ENCODE data around the gene PRKAR1B. TPM values are rescaled to one million over a fixed set of nuclear protein-coding genes. Genes with fewer than 3 reads are reported as not detected.

PRKAR1B gene
- total RNA-seq, 1 donor from 2014 or later: 14.2 TPM

- Histone ChIP-seq H3K27me3 (ENCODE audit: low read depth) (no peaks in the 10 kb centered on the region), H3K9me3 (replicated peaks) (no peaks in the 10 kb centered on the region), H3K27ac (replicated peaks) (no peak overlapping the region), H3K4me1 (peaks cover 29% of the 10 kb centered on the region), H3K4me3 (no peak overlapping the region), H3K36me3 (peaks cover 44% of the 10 kb centered on the region)
- intact Hi-C loops (cut with micrococcal nuclease): no loop called here
- no peak for TF ChIP-seq CTCF (IDR thresholded peaks at IDR 0.05; ENCODE audit: borderline replicate concordance)
- DNase-seq: peak; percentile 5
Measured at GRCh38 chr7:505171-505570, 221.9 kb downstream of the PRKAR1B start.

DNA sequence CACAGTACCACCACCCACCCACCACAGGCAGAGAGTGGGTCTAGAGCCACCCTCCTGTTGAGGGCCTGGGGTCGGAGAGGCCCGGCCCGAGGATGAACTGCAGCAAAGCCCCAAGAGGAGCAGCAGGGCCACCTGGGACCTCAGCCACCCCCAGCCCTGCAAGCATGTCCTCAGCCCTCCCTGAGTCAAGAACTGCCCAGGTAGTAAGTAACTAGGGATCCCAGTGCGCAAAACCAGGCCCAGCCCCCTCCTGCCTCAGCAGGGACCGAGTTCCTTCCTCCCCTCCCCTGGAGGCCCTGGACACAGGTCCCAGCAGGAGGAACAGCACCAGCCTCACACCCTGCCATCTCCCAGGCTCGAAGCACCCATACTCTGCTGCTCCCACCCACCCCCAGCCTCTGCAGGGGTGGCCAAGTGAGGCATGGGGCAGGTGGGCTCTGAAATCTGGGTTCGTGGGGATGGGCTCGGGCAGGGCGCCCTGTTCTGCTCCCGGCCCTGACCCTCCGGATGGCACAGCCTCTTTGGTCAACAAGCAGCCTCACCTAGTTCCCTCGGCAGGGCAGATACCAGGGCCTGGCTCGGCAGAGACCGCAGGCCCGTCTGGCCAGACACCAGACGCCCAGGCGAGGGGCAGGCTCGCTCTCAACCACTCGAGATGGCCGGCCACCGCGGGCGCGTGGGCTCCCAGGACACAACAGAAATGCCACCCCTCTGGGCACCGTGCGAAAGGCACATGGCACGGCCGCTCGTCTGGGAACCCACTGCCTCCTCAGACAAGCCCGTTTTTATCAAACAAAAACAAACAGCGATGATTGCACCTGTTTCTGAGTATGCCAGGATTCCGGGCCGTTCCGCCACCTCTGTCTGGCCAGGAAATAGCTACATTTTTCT, 222.6 kb downstream of the PRKAR1B start:
- no peak for TF ChIP-seq CTCF (IDR thresholded peaks at IDR 0.05; ENCODE audit: borderline replicate concordance)
- no peaks in the 10 kb centered on the region for H3K9me3 ChIP-seq (replicated peaks)
- H3K27ac ChIP-seq (replicated peaks): peak overlapping the region; percentile 40
- H3K36me3 ChIP-seq: peaks cover 43% of the 10 kb centered on the region
- intact Hi-C loops (cut with micrococcal nuclease): no loop called here
- H3K4me1 ChIP-seq: peaks cover 29% of the 10 kb centered on the region
- H3K27me3 ChIP-seq (ENCODE audit: low read depth): no peaks in the 10 kb centered on the region
- H3K4me3 ChIP-seq: no peak overlapping the region
- peak; percentile 12 for DNase-seq

DNA sequence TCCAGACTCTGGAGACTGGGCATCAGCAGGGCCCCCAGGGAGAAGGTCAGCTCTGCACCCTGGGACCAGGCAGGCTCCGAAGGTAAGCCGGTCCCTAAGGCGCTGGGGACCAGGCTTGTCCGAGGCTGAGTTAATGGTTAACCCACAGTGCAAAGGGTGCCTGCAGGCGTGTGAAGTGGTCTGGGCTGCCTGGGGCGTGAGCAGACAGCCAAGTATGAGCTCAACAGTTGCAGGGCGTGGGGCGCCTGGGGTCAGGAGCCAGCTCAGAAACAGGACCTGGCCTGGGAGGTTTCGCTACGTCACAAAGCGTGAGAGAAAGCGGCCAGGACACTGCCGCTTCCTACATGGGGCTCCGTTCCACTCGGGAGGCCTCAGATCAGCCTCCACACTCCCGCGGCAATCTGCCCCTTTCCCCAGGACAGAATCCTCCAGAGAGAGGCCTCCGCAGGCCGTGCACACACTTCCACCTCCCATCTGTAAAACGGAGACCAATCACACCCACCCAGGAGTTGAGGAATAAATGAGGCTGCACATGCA, 223.4 kb downstream of the PRKAR1B start:
- intact Hi-C loops (cut with micrococcal nuclease): no loop called here
- no peak for TF ChIP-seq CTCF (IDR thresholded peaks at IDR 0.05; ENCODE audit: borderline replicate concordance)
- peak overlapping the region; percentile 40 for H3K27ac ChIP-seq (replicated peaks)

DNA sequence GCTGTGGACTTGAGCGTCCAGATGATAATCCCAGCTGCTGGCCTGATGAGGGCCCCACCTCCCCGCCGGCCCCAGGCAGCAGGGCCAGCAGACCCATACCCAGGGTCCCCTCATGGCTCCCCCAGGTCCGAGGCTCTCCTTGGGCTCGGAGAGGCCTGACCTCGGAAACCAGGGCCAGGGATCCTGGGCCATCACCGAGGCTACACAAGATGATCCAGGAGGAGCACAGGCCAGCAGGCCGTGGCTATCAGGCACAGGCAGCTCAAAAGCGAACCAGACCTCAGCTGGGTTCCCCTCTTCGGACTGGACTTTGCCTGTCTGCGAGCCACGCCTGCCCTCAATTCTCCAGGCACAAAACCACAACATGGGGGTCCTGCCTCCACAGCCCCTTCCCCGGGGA, 224.8 kb downstream of the PRKAR1B start:
- intact Hi-C loops (cut with micrococcal nuclease): no loop called here
- TF ChIP-seq CTCF (IDR thresholded peaks at IDR 0.05; ENCODE audit: borderline replicate concordance): no peak
- Histone ChIP-seq H3K27ac (replicated peaks) (no peak overlapping the region), H3K4me1 (peaks cover 36% of the 10 kb centered on the region), H3K9me3 (replicated peaks) (no peaks in the 10 kb centered on the region), H3K27me3 (ENCODE audit: low read depth) (no peaks in the 10 kb centered on the region), H3K36me3 (peaks cover 50% of the 10 kb centered on the region), H3K4me3 (no peak overlapping the region)
- peak; percentile 10 for DNase-seq

More for the DNA sequence above, 223.4 kb downstream of the PRKAR1B start:
- H3K4me3 ChIP-seq: no peak overlapping the region
- H3K36me3 ChIP-seq: peaks cover 43% of the 10 kb centered on the region
- peak; percentile 55 for DNase-seq
- peaks cover 36% of the 10 kb centered on the region for H3K4me1 ChIP-seq
- no peaks in the 10 kb centered on the region for H3K27me3 ChIP-seq (ENCODE audit: low read depth)
- no peaks in the 10 kb centered on the region for H3K9me3 ChIP-seq (replicated peaks)

GRCh38 chr7:501526-501925, 225.6 kb downstream of the PRKAR1B start:
- peaks cover 55% of the 10 kb centered on the region for H3K36me3 ChIP-seq
- peak; percentile 7 for DNase-seq
- intact Hi-C loops (cut with micrococcal nuclease): no loop called here

More at GRCh38 chr7:501526-501925, 225.6 kb downstream of the PRKAR1B start:
- Histone ChIP-seq H3K27me3 (ENCODE audit: low read depth) (no peaks in the 10 kb centered on the region), H3K9me3 (replicated peaks) (no peaks in the 10 kb centered on the region), H3K27ac (replicated peaks) (no peak overlapping the region), H3K4me1 (peaks cover 36% of the 10 kb centered on the region), H3K4me3 (no peak overlapping the region)
- TF ChIP-seq CTCF (IDR thresholded peaks at IDR 0.05; ENCODE audit: borderline replicate concordance): no peak

All from left ventricle myocardium inferior (tissue), 1 donor.